ENCODE measurements around the gene MAF.

Gene MAF

GRCh38 chr16:79587296-79587695 lies 13.2 kb downstream of the MAF start:
- no peak for DNase-seq

- DNase-seq, result no peak
Measured at GRCh38 chr16:79582789-79583188, 17.7 kb downstream of the MAF start.

GRCh38 chr16:79580453-79581191 lies 19.9 kb downstream of the MAF start:
- no peak for DNase-seq

GRCh38 chr16:79576602-79577001 lies 23.9 kb downstream of the MAF start:
- no peak for DNase-seq

GRCh38 chr16:79573884-79574283 lies 26.7 kb downstream of the MAF start:
- no peak for DNase-seq

GRCh38 chr16:79573071-79573470 lies 27.5 kb downstream of the MAF start:
- no peak for DNase-seq

- DNase-seq, result no peak
Measured at GRCh38 chr16:79571903-79572535, 28.5 kb downstream of the MAF start.

GRCh38 chr16:79571065-79571902 lies 29.3 kb downstream of the MAF start:
- DNase-seq, result no peak

- no peak for DNase-seq
Measured at GRCh38 chr16:79564671-79565107, 35.8 kb downstream of the MAF start.

- no peak for DNase-seq
Measured at GRCh38 chr16:79563921-79564320, 36.6 kb downstream of the MAF start.

GRCh38 chr16:79562166-79562823 lies 38.2 kb downstream of the MAF start:
- no peak for DNase-seq

GRCh38 chr16:79561729-79562128 lies 38.8 kb downstream of the MAF start:
- DNase-seq, result no peak

GRCh38 chr16:79560923-79561322 lies 39.6 kb downstream of the MAF start:
- no peak for DNase-seq

GRCh38 chr16:79560318-79560717 lies 40.2 kb downstream of the MAF start:
- DNase-seq, result no peak

GRCh38 chr16:79559532-79559931 lies 41.0 kb downstream of the MAF start:
- no peak for DNase-seq

- no peak for DNase-seq
Measured at GRCh38 chr16:79557421-79557820, 43.1 kb downstream of the MAF start.

- no peak for DNase-seq
Measured at GRCh38 chr16:79554912-79555311, 45.6 kb downstream of the MAF start.

GRCh38 chr16:79550373-79550772 lies 50.2 kb downstream of the MAF start:
- DNase-seq, result no peak

- DNase-seq, result no peak
Measured at GRCh38 chr16:79547085-79547484, 53.5 kb downstream of the MAF start.
